NCI-H748 (cell line): ENCODE results near the gene JADE1.

ENCODE experiments used
- DNase-seq: peaks from one replicate; lab custom pipeline; 2025; ENCODE audit not compliant: unreplicated experiment; lab: John Stamatoyannopoulos, UW

The JADE1 gene

DNA sequence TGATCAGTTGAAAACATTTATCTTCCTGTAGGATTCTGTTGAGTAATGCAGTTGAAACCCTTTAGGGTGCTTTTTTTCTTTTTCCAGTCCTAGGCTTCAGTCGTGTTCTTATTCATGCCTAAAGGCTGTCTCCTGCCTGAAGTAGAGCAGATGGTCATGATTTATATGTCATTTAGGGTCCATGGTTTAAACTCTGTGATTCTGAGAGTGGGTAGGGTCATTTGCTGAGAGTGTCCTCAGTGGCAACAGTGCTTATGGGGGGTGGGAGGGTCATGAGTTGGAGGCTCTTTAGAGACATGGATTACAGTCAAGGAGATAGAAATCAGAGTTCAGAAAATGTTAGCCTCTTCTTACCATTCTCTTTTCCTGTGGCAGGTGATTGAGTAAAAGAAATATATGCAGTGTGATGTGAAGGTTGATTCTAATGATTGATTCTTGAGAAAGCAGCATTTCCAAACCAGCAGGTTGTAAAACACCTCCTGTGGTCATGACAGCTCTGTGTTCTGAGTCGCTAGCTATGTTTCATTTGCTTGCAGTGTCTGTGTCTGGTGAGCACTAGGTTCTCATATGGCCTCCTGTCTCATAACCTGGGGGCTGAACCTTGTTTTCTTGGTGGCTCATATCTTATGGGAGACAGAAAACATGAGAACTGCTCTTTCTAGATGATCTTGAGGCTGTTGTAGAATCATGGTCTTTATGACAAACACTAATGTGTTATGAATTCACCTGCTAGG lies 60.4 kb downstream of the JADE1 start:
- no peak for DNase-seq

DNA sequence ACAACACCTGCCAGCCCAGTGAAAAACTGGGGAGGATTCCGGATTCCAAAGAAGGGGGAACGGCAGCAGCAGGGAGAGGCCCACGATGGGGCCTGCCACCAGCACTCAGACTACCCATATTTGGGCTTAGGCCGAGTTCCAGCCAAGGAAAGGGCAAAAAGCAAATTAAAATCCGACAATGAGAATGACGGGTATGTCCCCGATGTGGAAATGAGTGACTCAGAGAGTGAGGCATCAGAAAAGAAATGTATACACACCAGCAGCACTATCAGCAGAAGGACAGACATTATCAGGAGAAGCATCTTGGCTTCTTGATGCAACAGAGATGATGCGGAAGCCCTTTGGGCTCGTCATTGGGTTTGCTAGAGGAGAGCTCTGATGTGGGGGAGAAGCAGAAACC lies 62.4 kb downstream of the JADE1 start:
- no peak for DNase-seq

DNA sequence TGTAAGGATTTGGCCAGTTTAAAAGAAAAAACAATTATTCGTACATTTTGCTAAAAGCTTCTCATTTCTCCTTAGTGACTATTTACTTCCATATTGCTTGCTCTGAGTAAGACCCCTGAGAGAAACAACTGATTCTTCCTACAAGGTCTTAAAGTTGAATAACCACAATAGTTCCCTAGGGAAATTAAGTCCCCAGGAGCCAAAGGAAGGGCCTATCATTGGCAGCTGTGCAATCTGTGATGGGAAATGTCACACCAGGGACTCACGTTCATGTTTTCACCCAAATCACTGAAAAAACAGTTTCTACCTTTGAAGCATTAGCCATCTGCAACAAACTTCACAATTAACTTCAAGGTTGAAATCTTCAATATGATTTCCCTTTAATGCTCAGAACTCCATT lies 66.7 kb downstream of the JADE1 start:
- DNase-seq: no peak

DNA sequence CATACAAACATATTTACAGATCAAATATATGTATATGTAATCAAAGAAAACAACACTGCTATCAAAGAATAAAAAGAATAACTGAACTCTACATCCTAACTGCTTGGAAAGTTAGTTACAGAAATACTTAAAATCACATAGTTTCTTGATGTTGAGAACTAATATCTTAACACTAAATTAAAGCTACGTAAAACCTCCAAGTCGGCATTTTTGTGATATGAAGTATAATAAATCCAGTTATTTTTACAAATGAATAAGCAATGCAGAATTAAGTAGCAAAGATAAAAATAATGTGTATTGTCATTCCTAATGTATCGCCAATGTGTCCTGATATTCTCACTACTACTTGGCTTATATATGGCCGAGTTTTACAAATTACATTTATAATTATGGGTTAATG lies 68.4 kb downstream of the JADE1 start:
- no peak for DNase-seq

DNA sequence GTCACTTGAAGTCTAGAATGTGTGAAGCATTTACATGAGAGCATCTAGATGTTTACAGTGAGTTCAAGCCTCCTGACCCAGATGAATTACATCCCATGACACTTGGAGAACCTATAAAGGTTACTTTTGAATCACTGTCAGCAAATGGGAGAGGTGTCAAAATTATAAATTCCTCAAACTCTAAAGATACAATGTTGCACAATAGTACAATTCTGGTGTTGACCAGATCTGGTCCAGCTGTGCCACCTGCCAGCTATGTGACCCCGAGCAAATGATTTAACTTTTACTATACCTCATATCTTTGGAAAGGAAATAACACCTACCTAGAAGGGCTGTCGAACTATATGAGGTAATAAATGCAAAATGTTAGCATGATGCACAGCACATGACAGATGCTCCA lies 69.8 kb downstream of the JADE1 start:
- DNase-seq: no peak

DNA sequence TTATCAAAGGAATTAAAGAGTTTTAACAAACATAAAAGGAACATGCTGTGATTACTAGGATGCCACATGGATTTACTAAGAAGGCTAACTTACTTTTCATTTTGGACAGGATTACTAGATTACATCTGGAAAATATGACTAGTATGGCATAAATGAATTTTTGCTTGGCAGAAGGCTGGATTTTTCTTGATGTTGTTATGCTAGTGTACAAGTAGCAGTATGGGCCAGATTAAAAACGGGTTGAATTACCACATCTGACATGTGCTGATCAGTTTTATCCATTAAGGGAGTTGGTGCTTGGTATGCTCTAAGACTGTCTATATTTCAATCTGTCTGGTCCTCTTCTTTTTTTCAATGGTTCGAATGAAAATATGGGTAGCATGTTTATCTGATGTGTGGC lies 70.5 kb downstream of the JADE1 start:
- DNase-seq: no peak

DNA sequence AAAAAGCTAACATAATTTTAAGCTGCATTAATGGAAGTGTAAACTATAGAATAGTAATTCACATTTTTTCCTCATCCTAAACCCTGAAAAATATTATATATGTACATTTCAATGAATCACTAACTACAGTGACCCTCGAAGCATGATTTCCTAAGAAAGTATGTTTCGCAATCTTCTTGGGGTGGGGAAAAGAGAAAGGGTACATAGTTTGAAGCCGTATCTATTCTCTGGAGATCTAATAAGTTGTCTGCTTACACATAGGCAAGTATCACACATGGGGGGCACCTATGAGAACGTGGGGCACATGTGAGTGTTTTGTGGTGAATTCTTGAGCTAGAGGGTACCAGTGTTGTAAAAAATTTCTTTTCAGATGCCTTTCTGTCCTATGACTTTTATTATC lies 71.2 kb downstream of the JADE1 start:
- no peak for DNase-seq

DNA sequence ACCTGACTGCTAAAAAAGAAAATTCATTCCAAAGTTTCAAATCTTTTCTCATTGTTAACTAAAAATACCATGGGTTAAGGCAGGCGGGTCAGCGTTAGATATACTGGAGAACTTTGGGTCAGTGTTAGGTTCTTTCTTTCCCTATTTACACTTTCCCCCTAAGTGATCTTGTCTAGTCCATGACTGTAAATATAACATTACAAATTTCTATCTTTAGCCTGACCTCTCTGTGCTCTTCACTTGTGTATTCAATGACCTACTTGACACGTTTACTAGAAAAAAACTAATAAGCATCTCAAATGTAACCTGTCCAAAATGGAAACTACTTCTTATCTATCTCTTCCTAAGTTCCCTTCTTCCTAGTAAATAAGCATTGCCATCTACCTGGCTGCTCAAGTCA lies 95.3 kb downstream of the JADE1 start:
- no peak for DNase-seq

DNA sequence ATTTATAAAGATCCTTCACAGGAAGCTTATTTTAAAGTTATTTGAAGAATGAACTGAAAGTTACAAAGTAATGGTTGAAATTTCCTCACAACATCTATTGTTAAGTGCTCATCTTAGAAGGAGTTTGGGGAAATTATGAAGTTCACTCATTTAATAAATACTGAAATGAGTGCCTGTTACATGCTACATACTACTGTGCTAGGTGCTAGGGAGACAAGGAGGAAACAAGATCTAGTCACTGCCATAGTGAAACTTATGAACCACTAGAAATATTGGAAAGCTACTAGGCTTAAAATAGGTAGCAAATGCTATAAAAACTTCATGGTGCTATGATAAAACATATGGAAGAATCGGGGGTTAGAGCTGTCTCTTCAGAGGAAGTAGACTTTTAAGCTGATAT lies 97.1 kb downstream of the JADE1 start:
- no peak for DNase-seq

DNA sequence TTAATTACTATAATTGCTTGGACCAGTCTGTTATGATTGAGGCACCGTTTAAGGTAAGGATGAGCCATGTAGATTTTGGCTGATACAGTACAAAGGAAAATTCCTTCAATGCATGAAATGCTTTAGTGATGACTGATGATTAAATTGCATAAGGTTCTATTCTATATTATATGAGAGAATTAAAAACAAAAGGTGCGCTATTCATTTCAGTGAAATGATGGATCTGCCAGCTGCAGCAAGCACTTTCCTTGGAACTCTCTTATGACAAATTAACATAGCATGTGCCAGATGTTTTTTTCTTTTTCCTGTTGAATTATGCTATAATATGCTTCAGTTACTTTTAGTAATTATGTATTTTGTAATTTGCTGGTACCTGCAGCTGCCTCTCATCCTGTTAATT lies 98.5 kb downstream of the JADE1 start:
- DNase-seq: no peak

DNA sequence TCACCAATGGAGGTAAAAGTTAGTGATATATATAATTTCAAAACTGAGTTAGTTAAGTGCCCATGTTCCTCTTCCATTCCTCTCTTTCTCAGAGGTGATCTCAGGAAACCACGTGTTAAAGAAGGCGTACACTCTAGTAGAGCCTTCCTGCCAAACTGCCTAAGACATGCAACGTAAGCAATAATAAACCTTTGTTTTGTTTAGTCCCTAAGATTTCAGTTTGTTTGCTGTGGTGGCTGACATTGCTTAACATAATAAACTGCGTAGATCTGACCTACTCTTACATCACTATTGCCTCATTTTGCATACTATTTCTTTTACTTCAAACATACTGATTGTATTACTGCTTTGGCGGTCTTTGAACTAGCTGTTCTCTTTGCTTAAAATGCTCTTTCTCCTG lies 99.2 kb downstream of the JADE1 start:
- DNase-seq: no peak

DNA sequence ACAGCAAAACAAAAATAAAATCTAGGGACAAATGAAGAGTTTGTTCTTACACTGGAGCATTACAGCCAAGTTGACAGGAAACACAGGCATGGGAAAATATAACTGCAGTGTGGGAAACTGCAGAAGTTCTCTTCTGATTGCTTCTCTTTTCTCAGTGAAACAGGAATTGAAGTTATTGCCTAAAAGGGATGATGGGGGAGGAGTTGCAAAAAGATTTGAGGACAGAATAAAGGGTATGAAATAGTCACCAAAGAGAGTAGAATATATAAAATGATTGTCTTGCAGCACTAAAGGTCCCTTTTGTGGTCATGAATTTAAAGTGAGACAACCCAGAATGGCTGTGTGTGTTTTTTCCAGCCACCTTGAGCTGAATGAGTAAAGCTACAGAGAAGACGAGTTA lies 103.7 kb downstream of the JADE1 start:
- DNase-seq: no peak

DNA sequence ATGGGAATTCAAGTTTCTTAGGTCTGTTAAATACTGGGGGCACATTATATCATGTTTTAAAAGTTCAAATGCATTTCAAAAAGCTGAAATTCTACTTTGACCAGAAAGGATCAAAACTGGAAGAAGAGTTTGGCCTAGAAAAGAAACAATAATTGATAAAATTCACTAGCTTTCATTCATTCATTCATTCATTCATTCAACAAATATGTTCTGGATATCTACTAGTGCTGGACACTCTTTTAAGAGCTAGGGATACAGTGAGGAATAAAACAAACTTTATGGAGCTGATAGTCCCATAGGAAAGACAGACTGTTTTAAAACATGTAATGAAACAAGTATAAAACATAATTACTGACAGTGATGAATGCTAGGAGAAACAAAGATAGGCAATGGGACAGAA lies 106.0 kb downstream of the JADE1 start:
- no peak for DNase-seq

DNA sequence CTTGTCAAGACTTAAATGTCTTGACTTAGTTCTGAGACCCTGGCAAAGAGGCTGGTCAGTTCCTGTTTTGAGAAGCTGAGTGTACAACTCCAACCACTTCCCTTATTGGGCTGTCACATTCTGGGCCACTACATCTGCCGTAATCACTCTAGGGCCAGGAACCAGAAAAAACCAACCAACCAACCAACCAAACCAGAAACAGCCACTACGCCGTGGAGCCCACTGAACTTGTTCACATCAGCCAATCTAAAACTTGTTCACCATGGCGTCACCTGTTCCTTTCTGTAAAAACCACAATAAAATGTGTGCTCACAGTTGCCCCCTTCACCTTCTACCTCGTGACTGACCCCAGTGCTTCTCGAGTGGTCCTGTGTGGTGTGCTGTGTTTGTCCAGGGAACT lies 107.3 kb downstream of the JADE1 start:
- no peak for DNase-seq

DNA sequence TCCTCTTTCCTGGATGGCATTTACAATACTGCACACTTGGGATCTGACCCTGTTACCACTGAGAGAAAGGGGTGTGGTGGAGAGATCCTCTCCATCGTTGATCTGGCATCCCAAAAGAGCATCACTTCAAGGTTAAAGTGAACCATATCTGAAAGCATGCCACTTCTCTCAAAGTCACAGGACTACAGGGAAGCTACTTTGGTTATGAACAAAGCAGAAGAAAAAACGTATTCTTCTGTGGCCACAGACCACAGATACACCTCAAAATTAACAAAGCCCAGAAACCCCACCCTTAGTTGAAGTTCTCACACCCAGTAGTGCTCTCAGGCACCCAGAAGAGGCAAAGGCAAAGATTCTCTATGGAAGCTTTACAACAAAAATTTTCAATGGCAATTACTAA lies 108.3 kb downstream of the JADE1 start:
- DNase-seq: no peak

DNA sequence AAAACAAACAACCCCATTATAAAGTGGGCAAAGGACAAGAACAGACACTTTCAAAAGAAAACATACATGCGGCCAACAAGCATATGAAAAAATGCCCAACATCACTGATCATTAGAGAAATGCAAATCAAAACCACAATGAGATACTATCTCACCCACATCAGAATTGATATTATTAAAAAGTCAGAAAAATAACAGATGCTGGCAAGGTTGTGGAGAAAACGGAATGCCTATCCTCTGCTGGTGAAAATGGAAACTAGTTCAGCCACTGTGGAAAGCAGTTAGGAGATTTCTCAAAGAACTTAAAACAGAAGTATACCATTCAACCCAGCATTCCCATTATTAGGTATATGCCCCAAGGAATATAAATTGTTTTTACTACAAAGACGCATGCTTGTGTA lies 112.5 kb downstream of the JADE1 start:
- no peak for DNase-seq
